ENCODE measurements around the gene ZNF438. TPM values are rescaled to one million over a fixed set of nuclear protein-coding genes. Genes with fewer than 3 reads are reported as not detected.
A peak's percentile ranks its signal among the peaks of the same experiment; 100 is the strongest.

Gene ZNF438
- total and polyA plus RNA-seq, 8 donors, result 9.6 to 20.1 (median 10.7) TPM

- no peaks in the 10 kb centered on the region for H3K27me3 ChIP-seq
- no peak for DNase-seq
- ATAC-seq, result no peak
- H3K9me3 ChIP-seq, result no peaks in the 10 kb centered on the region
- H3K4me3 ChIP-seq, result no peak overlapping the region
- peaks cover 0 to 4% of the 10 kb centered on the region in 2 donors for H3K4me1 ChIP-seq
- H3K27ac ChIP-seq, result no peak overlapping the region
- intact Hi-C loops (cut with DNase I), result no loop called here
- no peak for TF ChIP-seq CTCF (IDR thresholded peaks at IDR 0.05)
- H3K36me3 ChIP-seq, result peaks cover 0 to 13% of the 10 kb centered on the region in 2 donors
These were observed 163.1 kb downstream of the ZNF438 start for GRCh38 chr10:30868611-30869010.

- ATAC-seq (no peak), DNase-seq (no peak)
- no peak overlapping the region for H3K27ac ChIP-seq
- no peak for TF ChIP-seq CTCF (IDR thresholded peaks at IDR 0.05)
- no peaks in the 10 kb centered on the region for H3K27me3 ChIP-seq
- intact Hi-C loops (cut with DNase I), result no loop called here
- peaks cover 0 to 15% of the 10 kb centered on the region in 2 donors for H3K4me1 ChIP-seq
- no peak overlapping the region for H3K4me3 ChIP-seq
- H3K36me3 ChIP-seq, result peaks cover 0 to 13% of the 10 kb centered on the region in 2 donors
- no peaks in the 10 kb centered on the region for H3K9me3 ChIP-seq
These were observed 164.8 kb downstream of the ZNF438 start for GRCh38 chr10:30866896-30867295.

GRCh38 chr10:30865141-30865926 is 166.3 kb downstream of the ZNF438 start:
- ATAC-seq (no peak), DNase-seq (no peak)
- no peak for TF ChIP-seq CTCF (IDR thresholded peaks at IDR 0.05)
- Histone ChIP-seq H3K9me3 (no peaks in the 10 kb centered on the region), H3K36me3 (peaks cover 0 to 8% of the 10 kb centered on the region in 2 donors), H3K4me1 (peaks cover 0 to 30% of the 10 kb centered on the region in 2 donors), H3K4me3 (no peak overlapping the region), H3K27ac (peak overlapping the region in 1 of 2 donors; percentile 16), H3K27me3 (no peaks in the 10 kb centered on the region)
- intact Hi-C loops (cut with DNase I), result no loop called here

- ATAC-seq (no peak), DNase-seq (no peak)
- H3K4me3 ChIP-seq, result no peak overlapping the region
- TF ChIP-seq CTCF (IDR thresholded peaks at IDR 0.05), result no peak
- no peaks in the 10 kb centered on the region for H3K27me3 ChIP-seq
- peaks cover 0 to 3% of the 10 kb centered on the region in 2 donors for H3K36me3 ChIP-seq
- H3K27ac ChIP-seq, result no peak overlapping the region
- H3K9me3 ChIP-seq, result no peaks in the 10 kb centered on the region
- intact Hi-C loops (cut with DNase I), result no loop called here
- H3K4me1 ChIP-seq, result peaks cover 0 to 33% of the 10 kb centered on the region in 2 donors
These were observed 168.0 kb downstream of the ZNF438 start for GRCh38 chr10:30863516-30864210.

- Histone ChIP-seq H3K9me3 (no peaks in the 10 kb centered on the region), H3K36me3 (no peaks in the 10 kb centered on the region), H3K27ac (peak overlapping the region; percentile 0 to 28), H3K4me1 (peaks cover 6 to 45% of the 10 kb centered on the region in 2 donors), H3K4me3 (no peak overlapping the region), H3K27me3 (no peaks in the 10 kb centered on the region)
- no peak for DNase-seq
- TF ChIP-seq CTCF (IDR thresholded peaks at IDR 0.05), result no peak
- intact Hi-C loops (cut with DNase I), result no loop called here
- ATAC-seq, result peak; percentile 14
These were observed 169.2 kb downstream of the ZNF438 start for GRCh38 chr10:30862486-30862885.

Measured in left lung (tissue), 10 donors.